Measurements from ENCODE around the gene MTHFD1. TPM values are rescaled to one million over a fixed set of nuclear protein-coding genes. Genes with fewer than 3 reads are reported as not detected.
A peak's percentile ranks its signal among the peaks of the same experiment; 100 is the strongest.

The MTHFD1 gene
- total and polyA plus RNA-seq, 3 experiments from 2014 or later = 41.1 to 256 (median 247) TPM

DNA sequence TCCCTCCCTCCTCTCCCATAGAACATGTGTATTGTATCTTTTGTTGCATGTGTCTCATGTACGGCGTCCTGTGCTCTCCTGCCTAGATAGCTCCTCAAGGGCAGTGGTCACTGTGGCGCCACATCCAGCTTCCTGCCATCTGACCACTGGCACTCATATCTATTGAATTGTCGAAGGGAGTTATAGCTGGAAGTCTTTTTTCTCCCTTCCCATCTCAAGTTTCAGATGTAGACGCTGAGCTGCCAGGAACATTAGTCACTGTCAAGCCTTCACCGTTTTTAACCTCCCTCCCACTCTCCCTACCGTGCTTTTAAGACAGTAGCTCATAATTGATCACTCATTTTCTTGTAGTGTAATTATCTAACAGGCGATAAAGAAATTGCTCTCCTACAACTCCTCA, 33.0 kb downstream of the MTHFD1 start:
- Mint-ChIP-seq H3K27me3 (peaks cover 0 to 2% of the 10 kb centered on the region in 2 donors), H3K4me3 (no peak overlapping the region), H3K27ac (peak overlapping the region in 1 of 8 donors; percentile 69), H3K4me1 (peaks cover 0 to 6% (median 6%) of the 10 kb centered on the region in 3 donors), H3K9me3 (no peaks in the 10 kb centered on the region), H3K36me3 (peaks cover 4 to 83% (median 25%) of the 10 kb centered on the region in 3 donors)
- Histone ChIP-seq H3K27me3 (ENCODE audit: insufficient read depth, low read length, poor library complexity, severe bottlenecking) (no peaks in the 10 kb centered on the region), H3K27ac (ENCODE audit: low read depth, low read length) (no peak overlapping the region), H3K9me3 (ENCODE audit: low read length) (no peaks in the 10 kb centered on the region), H3K4me1 (ENCODE audit: insufficient read depth, low read length) (no peaks in the 10 kb centered on the region), H3K4me3 (ENCODE audit: low read length) (no peak overlapping the region), H3K36me3 (ENCODE audit: insufficient read depth, low read length) (peaks cover 3% of the 10 kb centered on the region)
- ChIA-PET POLR2A (interaction anchor here (0.7 kb wide), 1 partner anchor 17 kb away, joined by 4 read pairs; no protein-coding TSS in a partner anchor), CTCF (interaction anchor here (1.5 to 2.5 kb wide), 3 partner anchors 9 to 56 kb away, joined by 4 to 22 read pairs (median 10); no protein-coding TSS in a partner anchor)
- no peak for DNase-seq

DNA sequence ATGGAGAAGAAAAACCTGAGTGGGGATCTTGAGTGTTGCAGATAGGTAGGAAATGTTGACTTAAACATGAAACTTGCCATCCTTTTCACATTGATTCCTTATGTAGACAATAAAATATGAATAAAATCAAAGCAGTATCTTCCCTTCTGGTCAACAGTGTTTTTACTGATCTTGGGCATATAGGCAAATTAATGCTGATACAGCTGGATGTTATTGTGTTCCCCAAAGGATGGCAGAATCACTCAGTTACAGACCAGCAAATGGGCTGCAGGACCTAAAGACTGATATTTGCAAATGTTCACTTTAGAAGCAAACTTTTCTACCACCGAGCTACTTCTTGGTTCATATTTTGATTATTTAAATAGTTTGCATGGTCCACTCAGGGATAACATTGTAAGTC, 33.9 kb downstream of the MTHFD1 start:
- Mint-ChIP-seq H3K27ac (no peak overlapping the region), H3K36me3 (peaks cover 4 to 82% (median 25%) of the 10 kb centered on the region in 3 donors), H3K4me1 (peaks cover 0 to 6% (median 6%) of the 10 kb centered on the region in 3 donors), H3K9me3 (no peaks in the 10 kb centered on the region), H3K27me3 (peaks cover 0 to 2% of the 10 kb centered on the region in 2 donors), H3K4me3 (no peak overlapping the region)
- no peak for DNase-seq
- no peaks in the 10 kb centered on the region for H3K27me3 ChIP-seq (ENCODE audit: insufficient read depth, low read length, poor library complexity, severe bottlenecking)
- H3K4me3 ChIP-seq (ENCODE audit: low read length) = no peak overlapping the region
- no peaks in the 10 kb centered on the region for H3K4me1 ChIP-seq (ENCODE audit: insufficient read depth, low read length)
- ChIA-PET POLR2A (no interaction called here), CTCF (interaction anchor here (1.5 to 2.5 kb wide), 3 partner anchors 8 to 55 kb away, joined by 4 to 22 read pairs (median 10); no protein-coding TSS in a partner anchor)
- H3K27ac ChIP-seq (ENCODE audit: low read depth, low read length) = no peak overlapping the region
- no peaks in the 10 kb centered on the region for H3K9me3 ChIP-seq (ENCODE audit: low read length)
- peaks cover 3% of the 10 kb centered on the region for H3K36me3 ChIP-seq (ENCODE audit: insufficient read depth, low read length)

DNA sequence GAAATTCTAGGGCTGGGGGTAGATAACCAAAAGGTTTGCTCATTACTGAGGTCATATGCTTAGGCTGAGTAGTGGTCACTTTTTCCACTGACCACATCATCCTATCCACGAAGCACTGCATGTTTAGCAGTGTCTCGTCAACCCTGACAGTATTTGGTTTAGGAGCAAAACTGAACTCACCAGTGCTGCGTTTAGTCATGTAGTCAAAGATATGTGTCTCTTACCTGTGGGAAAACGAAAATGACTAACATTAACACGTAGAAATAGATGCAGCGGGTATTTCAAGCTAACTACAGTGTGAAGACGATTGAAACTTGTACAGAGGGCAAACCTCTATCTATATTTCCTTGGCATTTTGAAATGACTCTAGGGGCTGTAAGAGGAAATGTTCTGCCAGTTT, 34.6 kb downstream of the MTHFD1 start:
- H3K27me3 ChIP-seq (ENCODE audit: insufficient read depth, low read length, poor library complexity, severe bottlenecking) = no peaks in the 10 kb centered on the region
- peak overlapping the region in 2 of 8 donors; percentile 11 to 29 for H3K27ac Mint-ChIP-seq
- H3K36me3 Mint-ChIP-seq = peaks cover 4 to 82% (median 28%) of the 10 kb centered on the region in 3 donors
- no peaks in the 10 kb centered on the region for H3K4me1 ChIP-seq (ENCODE audit: insufficient read depth, low read length)
- ChIA-PET POLR2A (no interaction called here), CTCF (interaction anchor here (0.9 to 2.5 kb wide), 5 partner anchors 8 to 94 kb away, joined by 3 to 22 read pairs (median 3); no protein-coding TSS in a partner anchor)
- H3K9me3 ChIP-seq (ENCODE audit: low read length) = no peaks in the 10 kb centered on the region
- H3K4me3 Mint-ChIP-seq = no peak overlapping the region
- peaks cover 0 to 2% of the 10 kb centered on the region in 2 donors for H3K27me3 Mint-ChIP-seq
- H3K36me3 ChIP-seq (ENCODE audit: insufficient read depth, low read length) = peaks cover 10% of the 10 kb centered on the region
- H3K4me1 Mint-ChIP-seq = peaks cover 0 to 6% (median 6%) of the 10 kb centered on the region in 3 donors
- no peak overlapping the region for H3K27ac ChIP-seq (ENCODE audit: low read depth, low read length)
- H3K9me3 Mint-ChIP-seq = no peaks in the 10 kb centered on the region
- H3K4me3 ChIP-seq (ENCODE audit: low read length) = no peak overlapping the region
- DNase-seq = no peak

DNA sequence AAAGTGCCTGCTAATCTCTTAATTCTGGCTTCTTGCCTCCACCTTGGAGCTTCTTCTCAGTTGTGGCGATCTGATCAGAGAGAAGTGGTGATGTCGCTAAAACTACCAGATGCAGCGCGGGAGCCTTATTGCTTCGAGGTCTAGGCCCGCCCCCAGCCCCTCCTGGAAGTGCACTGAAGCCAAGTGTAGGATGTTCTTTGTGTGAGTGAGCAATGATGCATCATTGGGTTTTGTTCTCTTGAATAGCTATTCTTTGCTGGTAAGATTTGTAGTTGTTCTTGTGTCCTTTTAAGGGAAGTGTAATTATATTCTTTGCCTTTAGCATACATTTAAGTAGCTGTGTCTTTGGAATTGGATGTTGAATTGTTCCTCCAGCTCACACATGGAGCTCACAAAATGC, 35.8 kb downstream of the MTHFD1 start:
- peaks cover 0 to 6% (median 6%) of the 10 kb centered on the region in 3 donors for H3K4me1 Mint-ChIP-seq
- no peak overlapping the region for H3K4me3 Mint-ChIP-seq
- H3K36me3 ChIP-seq (ENCODE audit: insufficient read depth, low read length) = peaks cover 11% of the 10 kb centered on the region
- H3K4me3 ChIP-seq (ENCODE audit: low read length) = no peak overlapping the region
- H3K9me3 Mint-ChIP-seq = no peaks in the 10 kb centered on the region
- no peak overlapping the region for H3K27ac Mint-ChIP-seq
- H3K9me3 ChIP-seq (ENCODE audit: low read length) = no peaks in the 10 kb centered on the region
- no peak overlapping the region for H3K27ac ChIP-seq (ENCODE audit: low read depth, low read length)
- ChIA-PET CTCF (interaction anchor here (1.5 kb wide), 1 partner anchor 93 kb away, joined by 3 read pairs; no protein-coding TSS in a partner anchor), POLR2A (no interaction called here)
- no peaks in the 10 kb centered on the region for H3K27me3 ChIP-seq (ENCODE audit: insufficient read depth, low read length, poor library complexity, severe bottlenecking)
- no peaks in the 10 kb centered on the region for H3K4me1 ChIP-seq (ENCODE audit: insufficient read depth, low read length)
- DNase-seq = no peak
- H3K27me3 Mint-ChIP-seq = peaks cover 0 to 2% of the 10 kb centered on the region in 2 donors
- H3K36me3 Mint-ChIP-seq = peaks cover 4 to 81% (median 28%) of the 10 kb centered on the region in 3 donors

DNA sequence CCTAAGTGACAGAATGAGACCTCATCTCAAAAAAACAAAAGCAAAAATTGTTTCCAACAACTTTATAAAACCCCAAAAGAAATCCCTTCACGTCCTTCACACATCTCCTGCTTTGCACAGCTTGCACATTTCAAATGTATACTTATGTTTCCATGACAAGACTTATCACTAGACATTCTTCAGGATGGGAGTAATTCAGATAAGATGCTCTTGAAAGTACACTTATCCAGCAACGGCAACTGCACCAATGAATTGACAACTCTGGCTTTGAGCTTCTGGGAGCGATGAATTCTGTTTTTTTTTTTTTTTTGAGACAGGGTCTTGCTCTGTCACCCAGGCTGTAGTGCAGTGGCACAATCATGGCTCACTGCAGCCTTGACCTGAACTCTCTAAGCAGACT, 46.4 kb downstream of the MTHFD1 start:
- Histone ChIP-seq H3K36me3 (ENCODE audit: insufficient read depth, low read length) (peaks cover 11% of the 10 kb centered on the region), H3K9me3 (ENCODE audit: low read length) (no peaks in the 10 kb centered on the region), H3K4me3 (ENCODE audit: low read length) (no peak overlapping the region), H3K27me3 (ENCODE audit: insufficient read depth, low read length, poor library complexity, severe bottlenecking) (no peaks in the 10 kb centered on the region), H3K27ac (ENCODE audit: low read depth, low read length) (no peak overlapping the region), H3K4me1 (ENCODE audit: insufficient read depth, low read length) (no peaks in the 10 kb centered on the region)
- Mint-ChIP-seq H3K4me3 (no peak overlapping the region), H3K36me3 (peaks cover 6 to 62% (median 24%) of the 10 kb centered on the region in 3 donors), H3K4me1 (peaks cover 12 to 18% (median 14%) of the 10 kb centered on the region in 3 donors), H3K27me3 (no peaks in the 10 kb centered on the region), H3K9me3 (no peaks in the 10 kb centered on the region), H3K27ac (peak overlapping the region in 1 of 8 donors; percentile 23)
- CTCF ChIA-PET = interaction anchor here (0.7 to 6.9 kb wide), 3 partner anchors 14 to 74 kb away, joined by 3 to 73 read pairs (median 3); no protein-coding TSS in a partner anchor
- POLR2A ChIA-PET = no interaction called here
- no peak for DNase-seq

DNA sequence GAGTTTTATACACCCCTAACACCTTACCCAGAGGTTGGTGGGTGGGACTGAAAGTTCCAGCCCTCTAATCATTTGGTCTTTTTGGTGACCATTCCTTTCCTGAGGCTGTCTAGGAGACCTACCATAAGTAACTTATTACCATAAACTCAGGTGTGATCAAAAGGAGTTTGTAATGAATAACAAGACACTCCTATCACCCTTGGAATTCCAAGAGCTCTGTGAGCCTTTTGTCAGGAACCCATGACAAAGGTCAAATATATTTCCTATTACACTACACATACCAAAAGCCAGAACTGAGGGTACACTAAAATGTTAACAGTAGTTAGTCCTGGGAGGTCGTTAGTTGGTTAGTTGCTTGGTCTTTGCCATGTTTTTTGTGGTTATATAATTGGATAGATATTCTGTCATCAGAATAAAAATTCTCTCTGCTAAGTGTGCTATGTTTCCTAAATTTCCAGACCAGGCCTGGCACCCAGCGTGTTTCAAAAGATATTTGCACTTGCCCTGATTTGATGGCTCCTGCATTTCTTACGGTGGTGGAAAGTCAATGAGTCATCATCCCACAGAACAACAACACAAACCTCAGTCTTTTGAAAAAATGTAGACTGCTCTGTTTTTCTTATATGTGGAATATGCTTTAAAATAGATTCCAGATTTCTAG, 50.2 kb downstream of the MTHFD1 start:
- H3K4me3 ChIP-seq (ENCODE audit: low read length) = no peak overlapping the region
- no peaks in the 10 kb centered on the region for H3K9me3 Mint-ChIP-seq
- CTCF ChIA-PET = interaction anchor here (1.4 to 7.9 kb wide), 3 partner anchors 10 to 59 kb away, joined by 3 to 42 read pairs (median 6); no protein-coding TSS in a partner anchor
- peak overlapping the region in 1 of 7 donors; percentile 35 for H3K4me3 Mint-ChIP-seq
- POLR2A ChIA-PET = interaction anchor here (0.6 kb wide), 1 partner anchor 17 kb away, joined by 4 read pairs; no protein-coding TSS in a partner anchor
- peak overlapping the region in 5 of 8 donors; percentile 32 to 71 (median 70) for H3K27ac Mint-ChIP-seq
- peaks cover 20 to 62% (median 23%) of the 10 kb centered on the region in 3 donors for H3K36me3 Mint-ChIP-seq
- H3K36me3 ChIP-seq (ENCODE audit: insufficient read depth, low read length) = peaks cover 14% of the 10 kb centered on the region
- H3K9me3 ChIP-seq (ENCODE audit: low read length) = no peaks in the 10 kb centered on the region
- peaks cover 12 to 18% (median 15%) of the 10 kb centered on the region in 3 donors for H3K4me1 Mint-ChIP-seq
- H3K27me3 ChIP-seq (ENCODE audit: insufficient read depth, low read length, poor library complexity, severe bottlenecking) = no peaks in the 10 kb centered on the region
- no peaks in the 10 kb centered on the region for H3K27me3 Mint-ChIP-seq
- no peak overlapping the region for H3K27ac ChIP-seq (ENCODE audit: low read depth, low read length)
- no peaks in the 10 kb centered on the region for H3K4me1 ChIP-seq (ENCODE audit: insufficient read depth, low read length)
- no peak for DNase-seq

DNA sequence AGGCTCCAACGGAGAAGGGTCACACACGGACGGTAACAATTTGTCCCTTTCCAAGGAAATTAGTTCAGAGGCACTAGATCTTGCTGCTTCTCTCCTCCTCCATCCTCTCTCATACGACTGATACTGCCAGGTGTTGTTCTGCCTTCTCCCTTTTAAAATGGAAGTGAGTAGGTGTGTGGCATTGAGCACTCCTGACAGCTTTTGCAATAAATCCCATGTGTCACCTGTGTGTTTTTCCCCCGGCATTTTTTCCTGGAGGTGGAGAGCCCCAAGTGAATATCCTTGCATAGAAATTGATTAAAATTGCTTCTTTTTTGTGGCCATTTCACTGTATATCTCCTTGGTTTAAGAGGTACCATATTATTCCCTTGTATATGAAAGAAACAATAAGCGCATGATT, 51.0 kb downstream of the MTHFD1 start:
- Mint-ChIP-seq H3K4me3 (no peak overlapping the region), H3K9me3 (no peaks in the 10 kb centered on the region), H3K27me3 (no peaks in the 10 kb centered on the region), H3K36me3 (peaks cover 24 to 63% (median 26%) of the 10 kb centered on the region in 3 donors), H3K27ac (peak overlapping the region in 2 of 8 donors; percentile 12 to 43), H3K4me1 (peaks cover 18 to 27% (median 24%) of the 10 kb centered on the region in 3 donors)
- H3K4me3 ChIP-seq (ENCODE audit: low read length) = no peak overlapping the region
- no peaks in the 10 kb centered on the region for H3K9me3 ChIP-seq (ENCODE audit: low read length)
- CTCF ChIA-PET = interaction anchor here (1.0 to 7.9 kb wide), 3 partner anchors 10 to 58 kb away, joined by 5 to 42 read pairs (median 6); no protein-coding TSS in a partner anchor
- peaks cover 14% of the 10 kb centered on the region for H3K36me3 ChIP-seq (ENCODE audit: insufficient read depth, low read length)
- no peak overlapping the region for H3K27ac ChIP-seq (ENCODE audit: low read depth, low read length)
- POLR2A ChIA-PET = no interaction called here
- no peaks in the 10 kb centered on the region for H3K27me3 ChIP-seq (ENCODE audit: insufficient read depth, low read length, poor library complexity, severe bottlenecking)
- no peak for DNase-seq
- no peaks in the 10 kb centered on the region for H3K4me1 ChIP-seq (ENCODE audit: insufficient read depth, low read length)

DNA sequence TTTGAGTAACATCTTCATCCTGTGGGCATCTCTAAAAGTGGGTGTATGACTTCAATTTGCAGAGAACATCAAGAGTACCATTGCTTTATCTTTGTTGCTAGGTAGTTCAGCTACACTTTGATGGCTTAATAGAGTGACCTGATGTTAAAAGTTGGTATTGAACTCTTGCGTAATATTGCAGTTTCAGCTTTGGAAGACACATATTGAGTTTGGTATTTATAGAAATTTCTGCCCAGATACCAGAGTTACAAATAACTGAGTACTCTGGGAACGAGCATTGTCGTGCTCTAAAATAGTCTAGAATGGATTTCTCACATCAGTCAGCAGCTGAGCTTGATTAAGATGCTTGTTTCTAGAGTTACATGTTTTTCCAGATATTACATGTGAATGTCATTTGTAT, 52.3 kb downstream of the MTHFD1 start:
- peaks cover 32 to 40% (median 37%) of the 10 kb centered on the region in 3 donors for H3K4me1 Mint-ChIP-seq
- Histone ChIP-seq H3K4me3 (ENCODE audit: low read length) (no peak overlapping the region), H3K27ac (ENCODE audit: low read depth, low read length) (no peak overlapping the region), H3K4me1 (ENCODE audit: insufficient read depth, low read length) (peaks cover 13% of the 10 kb centered on the region), H3K27me3 (ENCODE audit: insufficient read depth, low read length, poor library complexity, severe bottlenecking) (no peaks in the 10 kb centered on the region), H3K36me3 (ENCODE audit: insufficient read depth, low read length) (peaks cover 14% of the 10 kb centered on the region), H3K9me3 (ENCODE audit: low read length) (no peaks in the 10 kb centered on the region)
- H3K27ac Mint-ChIP-seq = no peak overlapping the region
- peaks cover 21 to 53% (median 24%) of the 10 kb centered on the region in 3 donors for H3K36me3 Mint-ChIP-seq
- POLR2A ChIA-PET = no interaction called here
- no peak for DNase-seq
- H3K9me3 Mint-ChIP-seq = no peaks in the 10 kb centered on the region
- CTCF ChIA-PET = interaction anchor here (1.0 to 7.9 kb wide), 2 partner anchors 12 to 53 kb away, joined by 5 to 42 read pairs; no protein-coding TSS in a partner anchor
- no peak overlapping the region for H3K4me3 Mint-ChIP-seq
- no peaks in the 10 kb centered on the region for H3K27me3 Mint-ChIP-seq

Data from CD8-positive, alpha-beta memory T cell (primary cell).